GM20000 (cell line): Measurements from ENCODE around the gene TRAPPC3L.

Experiments used
- DNase-seq: peaks from one replicate; pipeline ENCODE4 v3.0.0; 2012; ENCODE audit warnings: low spot score
- TF ChIP-seq, protein P1 (sequence below): IDR thresholded peaks from 2 replicates; pipeline ENCODE4 v1.5.1; 2012; ENCODE audit warnings: mild to moderate bottlenecking, control low read depth; ENCODE audit errors: extremely low read depth, missing control alignments

Gene TRAPPC3L

DNA sequence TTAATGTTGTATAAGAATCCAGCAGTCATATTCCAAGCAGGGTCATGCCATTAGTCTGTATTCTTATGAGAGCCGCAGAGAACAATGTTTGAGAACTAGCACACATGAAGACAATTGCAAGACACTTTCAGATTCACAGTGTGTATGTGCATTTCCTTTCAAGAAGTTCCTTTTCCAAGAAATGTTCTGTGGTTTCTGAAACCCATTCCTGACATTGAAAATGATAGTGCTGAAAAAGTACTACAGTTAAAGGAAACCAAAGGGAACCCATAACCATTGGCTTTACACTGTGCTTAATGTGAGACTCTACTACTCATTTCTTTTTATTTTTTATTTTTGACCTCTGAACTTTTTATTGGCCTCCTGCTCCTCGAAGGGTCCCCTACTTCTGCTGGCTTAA is 88.6 kb downstream of the TRAPPC3L start:
- TF ChIP-seq, protein P1, sequence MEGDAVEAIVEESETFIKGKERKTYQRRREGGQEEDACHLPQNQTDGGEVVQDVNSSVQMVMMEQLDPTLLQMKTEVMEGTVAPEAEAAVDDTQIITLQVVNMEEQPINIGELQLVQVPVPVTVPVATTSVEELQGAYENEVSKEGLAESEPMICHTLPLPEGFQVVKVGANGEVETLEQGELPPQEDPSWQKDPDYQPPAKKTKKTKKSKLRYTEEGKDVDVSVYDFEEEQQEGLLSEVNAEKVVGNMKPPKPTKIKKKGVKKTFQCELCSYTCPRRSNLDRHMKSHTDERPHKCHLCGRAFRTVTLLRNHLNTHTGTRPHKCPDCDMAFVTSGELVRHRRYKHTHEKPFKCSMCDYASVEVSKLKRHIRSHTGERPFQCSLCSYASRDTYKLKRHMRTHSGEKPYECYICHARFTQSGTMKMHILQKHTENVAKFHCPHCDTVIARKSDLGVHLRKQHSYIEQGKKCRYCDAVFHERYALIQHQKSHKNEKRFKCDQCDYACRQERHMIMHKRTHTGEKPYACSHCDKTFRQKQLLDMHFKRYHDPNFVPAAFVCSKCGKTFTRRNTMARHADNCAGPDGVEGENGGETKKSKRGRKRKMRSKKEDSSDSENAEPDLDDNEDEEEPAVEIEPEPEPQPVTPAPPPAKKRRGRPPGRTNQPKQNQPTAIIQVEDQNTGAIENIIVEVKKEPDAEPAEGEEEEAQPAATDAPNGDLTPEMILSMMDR = no peak
- DNase-seq = no peak

DNA sequence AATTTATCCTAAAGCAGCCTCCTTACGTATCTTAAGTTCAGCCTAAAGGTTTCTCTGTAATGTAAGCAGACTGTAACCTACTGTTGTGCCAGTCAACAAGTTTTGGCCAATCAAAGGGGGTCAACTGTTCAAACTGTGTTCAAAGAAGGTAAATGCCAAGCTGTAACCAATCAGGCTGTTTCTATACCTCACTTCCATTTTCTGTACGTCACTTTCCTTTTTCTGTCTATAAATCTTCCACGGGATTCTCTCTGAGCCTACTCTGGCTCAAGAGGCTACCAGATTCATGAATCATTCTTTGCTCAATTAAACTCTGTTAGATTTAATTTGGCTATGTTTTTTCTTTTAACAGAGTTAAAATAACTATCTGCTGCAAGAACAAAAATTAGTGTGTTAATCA is 89.4 kb downstream of the TRAPPC3L start:
- DNase-seq = no peak
- TF ChIP-seq, protein P1 = no peak

DNA sequence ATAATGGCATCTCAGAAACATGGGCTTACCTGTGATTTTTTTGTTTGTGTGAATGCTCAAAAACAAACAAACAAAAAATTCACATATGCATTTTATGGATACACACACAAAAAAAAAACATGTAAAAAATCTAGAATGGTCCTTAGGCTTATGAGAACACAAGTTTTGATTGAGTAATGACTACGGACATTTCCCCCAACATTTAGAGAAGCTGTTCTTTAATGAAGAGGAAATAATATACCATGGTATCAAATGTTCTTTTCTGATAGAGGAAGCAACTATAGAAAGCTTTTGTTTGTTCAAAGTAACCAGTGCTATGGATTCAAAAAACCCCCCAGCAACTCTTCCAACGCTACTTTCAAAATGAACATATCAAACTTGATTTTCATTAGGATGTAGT is 93.0 kb downstream of the TRAPPC3L start:
- DNase-seq = no peak
- TF ChIP-seq, protein P1 = no peak

DNA sequence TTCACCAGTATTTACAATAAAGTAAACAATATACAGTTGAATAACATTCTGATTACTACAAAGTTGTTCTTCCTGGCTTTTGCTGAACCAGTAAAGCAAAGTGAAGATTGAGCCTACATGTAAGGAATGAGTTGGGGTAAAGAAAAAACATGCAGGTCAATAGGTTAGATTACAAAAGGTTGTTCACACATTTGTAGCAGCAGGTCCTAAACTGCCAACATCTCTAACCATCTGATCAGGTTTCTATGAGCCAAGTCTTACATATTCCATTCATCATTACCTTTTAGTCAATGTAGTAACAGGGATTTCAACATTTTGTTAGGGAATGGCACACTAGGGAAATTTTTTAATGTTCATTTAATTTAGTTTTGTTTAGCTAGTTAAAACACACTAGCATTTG is 93.6 kb downstream of the TRAPPC3L start:
- TF ChIP-seq, protein P1 = no peak
- no peak for DNase-seq

DNA sequence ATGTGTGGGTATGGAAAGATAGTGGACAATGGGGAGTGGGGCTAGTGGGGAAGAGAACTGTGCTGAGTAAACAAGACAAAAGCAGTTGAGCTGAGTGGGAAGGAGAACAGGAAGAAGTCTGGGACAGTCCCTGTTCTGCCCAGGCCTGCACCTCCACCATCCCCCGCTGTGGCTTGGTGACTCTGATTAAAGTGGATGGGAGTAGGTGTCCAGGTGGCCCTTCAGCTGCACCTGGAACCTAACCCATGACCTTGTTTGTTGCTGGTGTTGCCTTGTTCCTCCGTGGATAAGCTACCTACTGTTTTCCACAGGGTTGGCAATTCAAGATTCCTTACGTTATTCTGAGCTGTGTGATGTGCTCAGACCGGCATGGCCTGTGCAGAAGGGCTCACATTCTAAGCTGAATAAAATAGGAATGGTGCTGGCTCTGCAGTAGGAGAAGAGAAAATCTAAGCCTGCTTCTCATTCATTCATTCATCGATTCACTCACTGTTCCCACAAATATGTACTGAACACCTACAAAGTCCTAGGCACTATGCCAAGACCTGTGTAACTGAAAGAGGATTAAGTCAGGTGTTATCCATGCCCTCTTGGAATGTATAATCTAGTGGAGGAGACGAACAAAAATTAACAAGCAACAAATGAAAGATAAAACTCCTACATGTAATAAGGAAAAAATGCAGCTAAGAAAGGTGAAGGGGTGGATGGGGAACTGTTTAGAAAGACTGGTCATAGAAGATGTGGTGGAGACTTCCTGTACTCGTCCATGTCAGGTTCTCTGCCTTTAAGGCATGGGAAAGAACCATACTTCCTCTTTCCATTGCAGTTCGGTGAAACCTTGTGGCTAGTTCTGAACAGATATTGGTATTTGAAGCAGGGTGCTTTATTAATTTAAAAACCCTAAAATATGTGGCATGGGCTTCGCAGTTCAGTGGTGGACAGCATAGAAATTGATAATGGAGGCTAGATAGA is 94.4 kb downstream of the TRAPPC3L start:
- DNase-seq = peak; percentile 55
- TF ChIP-seq, protein P1 = no peak

DNA sequence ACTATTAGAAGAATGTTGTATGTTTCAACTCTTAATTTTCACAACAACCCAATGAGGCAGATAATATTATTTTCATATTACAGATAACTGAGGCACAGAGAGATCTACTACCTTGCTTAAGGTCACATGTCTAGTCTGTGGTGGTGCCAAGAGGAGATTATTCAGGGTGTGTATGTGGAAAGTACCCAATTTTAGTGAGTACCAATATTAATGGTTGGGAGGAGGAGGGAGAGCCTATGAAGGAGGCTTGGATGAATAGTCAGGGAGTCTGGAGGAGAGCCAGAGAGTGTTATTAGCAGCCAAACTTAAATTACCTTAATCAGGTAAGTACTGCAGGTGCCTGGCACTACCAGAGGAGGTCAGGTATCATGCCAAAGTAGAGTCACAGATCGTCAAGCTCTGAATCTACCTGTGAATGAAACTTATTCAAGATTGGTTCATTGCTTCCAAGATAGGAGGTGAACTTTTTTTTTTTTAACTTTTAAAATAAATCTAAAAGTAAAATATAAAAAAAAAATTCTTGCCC is 95.2 kb downstream of the TRAPPC3L start:
- TF ChIP-seq, protein P1 = no peak
- DNase-seq = no peak

DNA sequence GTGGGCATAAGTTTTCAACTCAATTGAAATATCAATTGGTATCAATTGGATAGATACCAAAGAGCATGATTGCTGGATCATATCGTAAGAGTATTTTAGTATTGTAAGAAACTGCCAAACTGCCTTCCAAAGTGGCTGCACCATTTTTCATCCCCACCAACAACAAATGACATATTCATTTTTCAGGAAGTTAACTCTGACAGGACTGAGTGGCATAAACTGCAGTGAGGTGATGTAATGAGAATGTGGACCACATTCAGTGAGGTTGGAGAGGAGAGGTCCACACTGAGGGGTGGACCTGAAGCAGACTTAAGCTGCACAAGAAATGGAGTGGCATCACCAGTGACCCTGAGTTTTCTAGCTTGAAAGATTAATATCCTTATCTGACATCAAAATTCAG is 95.9 kb downstream of the TRAPPC3L start:
- TF ChIP-seq, protein P1 = no peak
- DNase-seq = no peak
